Skin epidermis (tissue), 12 donors: Measurements from ENCODE around the gene CMTR2.

Experiments
- H3K27ac ChIP-seq, 21 experiments: fragments of 200-600 bp; sonication (generic) in 11 of 21; one replicate each; pipeline ENCODE4 v1.5.0; 2020; ENCODE audit warnings: mild to moderate bottlenecking in 3 of 21, inconsistent platforms in 2 of 21, moderate library complexity in 2 of 21
- H3K4me3 ChIP-seq, 7 experiments: fragments of 200-600 bp; sonication (generic) in 2 of 7; one replicate each; pipeline ENCODE4 v1.5.0; 2020; ENCODE audit warnings: inconsistent platforms in 2 of 7, mild to moderate bottlenecking in 2 of 7, moderate library complexity in 1 of 7

Gene CMTR2

DNA sequence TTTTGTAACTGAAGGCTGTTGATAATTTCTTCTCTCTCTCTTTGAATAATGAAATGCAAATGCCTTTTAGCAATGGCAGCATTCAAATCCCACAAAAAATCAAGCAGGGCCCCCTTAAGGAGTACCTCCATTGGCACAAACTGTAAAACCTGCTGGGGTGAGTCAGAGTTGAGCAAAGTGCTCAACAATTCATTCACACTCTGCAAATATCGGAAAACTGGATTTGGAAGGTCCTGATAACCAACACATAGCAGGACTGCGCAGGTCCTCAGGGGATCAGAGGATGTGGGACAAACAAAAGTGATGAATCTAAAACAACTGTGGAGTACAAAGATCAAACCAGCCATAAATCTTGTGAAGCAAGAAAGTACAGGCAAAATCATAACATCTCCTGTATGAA, 5.6 kb downstream of the CMTR2 start:
- no peak overlapping the region for H3K27ac ChIP-seq
- H3K4me3 ChIP-seq, result no peak overlapping the region

DNA sequence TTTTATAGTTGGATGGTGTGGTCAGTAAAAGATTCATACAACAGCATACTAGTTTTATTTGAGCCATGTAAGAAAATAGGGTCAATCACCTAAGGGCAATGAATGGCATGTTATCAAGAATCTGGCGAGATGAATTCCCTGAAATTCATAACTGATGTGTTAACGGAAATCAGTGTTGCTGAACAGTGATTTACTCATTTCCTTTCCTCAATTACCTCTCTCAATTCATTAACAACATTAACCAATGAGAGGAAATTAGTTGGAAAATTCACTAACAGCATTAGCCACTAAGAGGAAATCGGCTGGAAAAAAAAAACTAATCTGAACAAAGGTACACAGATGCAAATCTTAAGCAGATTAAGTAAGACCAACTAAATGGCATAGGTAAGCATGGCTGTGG, 6.3 kb downstream of the CMTR2 start:
- Histone ChIP-seq H3K4me3 (no peak overlapping the region), H3K27ac (no peak overlapping the region)

- Histone ChIP-seq H3K27ac (no peak overlapping the region), H3K4me3 (no peak overlapping the region)
These were observed 12.4 kb downstream of the CMTR2 start for GRCh38 chr16:71276589-71277334.

- Histone ChIP-seq H3K4me3 (no peak overlapping the region), H3K27ac (no peak overlapping the region)
These were observed 15.8 kb downstream of the CMTR2 start for GRCh38 chr16:71273384-71273783.

GRCh38 chr16:71264299-71264698, 24.9 kb downstream of the CMTR2 start:
- Histone ChIP-seq H3K27ac (no peak overlapping the region), H3K4me3 (no peak overlapping the region)

DNA sequence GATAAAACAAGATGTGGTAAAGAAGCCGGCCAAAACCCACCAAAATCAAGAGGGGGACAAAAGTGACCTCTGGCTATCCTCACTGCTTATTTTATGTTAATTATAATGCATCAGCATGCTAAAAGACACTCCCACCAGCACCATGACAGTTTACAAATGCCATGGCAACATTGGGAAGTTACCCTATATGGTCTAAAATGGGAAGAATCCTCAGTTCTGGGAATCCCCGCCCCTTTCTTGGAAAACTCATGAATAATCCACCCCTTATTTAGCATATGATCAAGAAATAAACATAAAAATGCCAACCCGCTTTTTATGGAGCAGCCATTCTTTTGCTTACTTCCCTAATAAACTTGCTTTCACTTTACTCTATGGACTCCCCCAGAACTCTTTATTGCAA, 25.6 kb downstream of the CMTR2 start:
- no peak overlapping the region for H3K4me3 ChIP-seq
- H3K27ac ChIP-seq, result no peak overlapping the region

DNA sequence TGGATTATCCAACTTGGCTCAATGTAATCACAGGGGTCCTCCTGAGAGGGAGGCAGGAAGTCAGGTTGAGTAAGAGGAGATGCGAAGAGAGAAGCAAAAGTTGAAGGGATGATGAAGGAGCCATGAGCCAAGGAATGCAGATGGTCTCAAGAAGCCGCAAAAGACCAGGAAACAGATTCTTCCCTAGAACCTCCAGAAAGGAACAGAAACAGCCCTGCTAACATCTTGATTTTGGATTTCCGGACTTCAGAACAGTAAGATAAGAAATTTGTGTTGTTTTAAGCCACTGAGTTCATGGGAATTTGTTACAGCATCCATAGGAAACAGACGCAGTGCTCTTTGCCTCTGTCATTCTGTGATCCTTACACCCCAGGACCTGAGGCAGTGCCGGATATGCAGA, 26.8 kb downstream of the CMTR2 start:
- Histone ChIP-seq H3K4me3 (no peak overlapping the region), H3K27ac (no peak overlapping the region)

GRCh38 chr16:71260995-71261394, 28.2 kb downstream of the CMTR2 start:
- H3K4me3 ChIP-seq, result no peak overlapping the region

GRCh38 chr16:71259086-71259485, 30.1 kb downstream of the CMTR2 start:
- H3K4me3 ChIP-seq, result no peak overlapping the region
- no peak overlapping the region for H3K27ac ChIP-seq

More at GRCh38 chr16:71260995-71261394, 28.2 kb downstream of the CMTR2 start:
- H3K27ac ChIP-seq, result no peak overlapping the region

GRCh38 chr16:71258372-71258771, 30.8 kb downstream of the CMTR2 start:
- no peak overlapping the region for H3K4me3 ChIP-seq
- no peak overlapping the region for H3K27ac ChIP-seq

DNA sequence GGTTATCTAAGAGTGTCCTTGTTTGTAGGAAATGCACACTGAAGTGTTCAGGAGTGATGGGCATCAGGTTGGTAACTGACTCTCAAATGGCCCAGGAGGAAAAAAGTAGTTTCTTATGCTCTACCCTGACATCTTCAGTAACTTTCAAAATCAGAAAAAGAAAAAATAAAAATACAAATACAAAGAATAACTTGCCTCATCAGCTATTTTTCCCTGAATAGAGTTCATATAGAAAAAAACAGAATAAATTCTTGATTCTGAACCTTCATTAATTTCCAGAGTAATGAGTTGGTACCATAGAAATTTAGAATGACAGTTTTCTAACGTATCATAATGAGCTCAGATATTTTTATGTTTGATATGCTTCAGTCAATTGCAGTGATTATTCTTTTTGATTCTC, 31.4 kb downstream of the CMTR2 start:
- H3K4me3 ChIP-seq, result no peak overlapping the region
- H3K27ac ChIP-seq, result no peak overlapping the region

GRCh38 chr16:71255721-71256120, 33.5 kb downstream of the CMTR2 start:
- H3K4me3 ChIP-seq, result no peak overlapping the region
- no peak overlapping the region for H3K27ac ChIP-seq

DNA sequence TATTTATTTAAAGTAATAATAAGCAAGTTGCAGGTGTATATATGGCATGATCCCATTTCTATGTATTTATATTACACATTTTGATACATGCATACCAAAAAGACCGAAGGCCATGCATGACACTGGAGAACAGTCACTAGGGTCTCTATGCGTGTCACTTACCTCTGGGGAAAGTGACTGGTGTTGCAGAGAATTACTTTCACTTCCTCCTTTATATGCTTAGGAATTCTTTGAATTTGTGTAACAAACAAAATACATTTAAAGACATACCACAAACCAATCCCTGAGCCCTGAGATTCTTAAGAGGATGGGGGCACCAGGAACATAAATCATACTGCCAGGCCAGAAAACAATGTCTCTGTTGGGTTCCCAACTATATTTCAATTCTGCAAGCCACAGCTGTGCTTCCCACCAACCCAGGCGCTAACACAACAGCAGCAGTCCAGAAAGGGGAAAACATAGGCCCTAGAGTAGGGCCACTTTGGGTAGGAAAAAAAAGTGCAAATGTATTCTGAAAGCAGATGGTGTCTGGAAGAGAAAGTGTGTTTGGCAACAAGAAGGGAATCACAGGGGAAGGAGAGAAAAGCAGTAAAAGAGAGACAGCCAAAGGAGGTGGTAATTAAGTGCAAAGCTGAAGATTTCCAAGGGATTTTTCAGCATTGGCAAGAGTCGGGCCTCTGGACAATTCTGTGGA, 34.2 kb downstream of the CMTR2 start:
- no peak overlapping the region for H3K4me3 ChIP-seq
- H3K27ac ChIP-seq, result no peak overlapping the region

GRCh38 chr16:71250461-71251235, 38.6 kb downstream of the CMTR2 start:
- peak overlapping the region in 3 of 21 experiments; percentile 17 to 63 (median 17) for H3K27ac ChIP-seq
- H3K4me3 ChIP-seq, result no peak overlapping the region

GRCh38 chr16:71249399-71249798, 39.8 kb downstream of the CMTR2 start:
- Histone ChIP-seq H3K4me3 (no peak overlapping the region), H3K27ac (peak overlapping the region in 1 of 21 experiments; percentile 63)

- H3K4me3 ChIP-seq, result no peak overlapping the region
- H3K27ac ChIP-seq, result no peak overlapping the region
These were observed 41.7 kb downstream of the CMTR2 start for GRCh38 chr16:71247478-71247877.

DNA sequence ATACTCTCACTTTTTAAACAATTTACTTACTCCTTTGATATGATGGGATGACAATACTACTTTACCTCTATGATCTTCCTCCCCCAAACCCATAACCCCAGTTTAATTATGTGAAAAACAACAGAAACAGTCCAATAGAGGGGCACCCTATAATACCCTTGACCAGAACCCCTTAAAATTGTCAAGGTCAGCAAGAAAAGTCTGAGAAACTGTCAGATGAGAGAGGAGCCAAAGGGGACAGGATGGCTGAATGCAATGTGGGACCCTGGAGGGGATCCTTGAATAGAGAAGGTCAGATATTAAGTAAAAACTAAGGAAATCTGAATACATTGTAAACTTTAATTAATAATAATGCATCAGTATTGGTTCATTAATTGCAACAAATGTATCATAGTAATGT, 42.9 kb downstream of the CMTR2 start:
- H3K4me3 ChIP-seq, result no peak overlapping the region

GRCh38 chr16:71244521-71244920, 44.7 kb downstream of the CMTR2 start:
- no peak overlapping the region for H3K4me3 ChIP-seq

More for the DNA sequence above, 42.9 kb downstream of the CMTR2 start:
- no peak overlapping the region for H3K27ac ChIP-seq

DNA sequence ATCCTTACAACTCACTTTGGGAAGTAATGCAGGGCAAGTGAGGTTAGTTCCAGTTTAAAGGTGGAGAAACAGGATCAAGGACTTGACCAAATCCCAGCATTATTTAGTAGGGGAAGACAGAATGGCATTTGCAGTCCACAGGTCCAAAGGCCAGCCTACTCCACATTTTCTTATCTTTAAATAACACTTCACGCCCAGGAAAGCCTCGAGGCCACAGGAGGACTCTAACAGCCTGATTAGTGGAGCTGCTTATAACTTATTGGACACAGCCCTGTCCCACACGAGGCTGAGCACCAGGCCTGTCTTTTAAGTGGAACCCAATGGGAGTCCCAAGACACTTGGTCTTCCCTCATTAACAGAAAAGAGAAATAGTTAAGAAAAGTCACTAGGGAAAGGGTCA, 46.6 kb downstream of the CMTR2 start:
- Histone ChIP-seq H3K4me3 (no peak overlapping the region), H3K27ac (no peak overlapping the region)

More at GRCh38 chr16:71244521-71244920, 44.7 kb downstream of the CMTR2 start:
- H3K27ac ChIP-seq, result no peak overlapping the region

GRCh38 chr16:71242036-71242435, 47.2 kb downstream of the CMTR2 start:
- Histone ChIP-seq H3K27ac (no peak overlapping the region), H3K4me3 (no peak overlapping the region)
